ENCODE measurements around the gene DPYSL5. TPM values are rescaled to one million over a fixed set of nuclear protein-coding genes. Genes with fewer than 3 reads are reported as not detected.

DPYSL5 gene
- polyA plus RNA-seq, 3 donors, result not detected

GRCh38 chr2:26892922-26893524 is 45.1 kb downstream of the DPYSL5 start:
- peaks cover 2% of the 10 kb centered on the region for H3K4me1 Mint-ChIP-seq
- WGBS (ENCODE audit: insufficient coverage), result 90% methylated on average over 2 of the region's 3 CpGs
- H3K36me3 ChIP-seq (replicated peaks in 1 of 2; ENCODE audit: control insufficient read depth in 1 of 2, insufficient read depth in 2 of 2, low read length in 2 of 2), result no peaks in the 10 kb centered on the region
- no peak overlapping the region for H2AFZ ChIP-seq (ENCODE audit: insufficient read depth, low read depth, low read length, poor library complexity, severe bottlenecking)
- intact Hi-C loops (cut with micrococcal nuclease), result no loop called here
- no peak overlapping the region for H3K9ac ChIP-seq (ENCODE audit: insufficient read depth, low read length, poor library complexity, severe bottlenecking)
- no peaks in the 10 kb centered on the region for H3K79me2 ChIP-seq (ENCODE audit: insufficient read depth, low read length)
- no peaks in the 10 kb centered on the region for H4K20me1 ChIP-seq (ENCODE audit: insufficient read depth, low read length)
- H3K4me1 ChIP-seq (ENCODE audit: control insufficient read depth in 1 of 2, insufficient read depth in 2 of 2, low read length in 2 of 2), result peaks cover 0 to under 1% of the 10 kb centered on the region in 2 donors
- H3K27ac ChIP-seq (ENCODE audit: low read depth in 1 of 2, low read length in 2 of 2), result no peak overlapping the region
- H3K4me2 ChIP-seq (replicated peaks; ENCODE audit: extremely low read depth, low read length, poor library complexity, severe bottlenecking), result no peak overlapping the region
- no peak overlapping the region for H3K27ac Mint-ChIP-seq
- peaks cover 0 to 6% (median 4%) of the 10 kb centered on the region in 7 donors for H3K9me3 Mint-ChIP-seq
- no peaks in the 10 kb centered on the region for H3K9me3 ChIP-seq (replicated peaks in 1 of 2; ENCODE audit: control insufficient read depth in 1 of 2, insufficient read depth in 1 of 2, low read length in 2 of 2)
- peaks cover 0 to 2% (median 1%) of the 10 kb centered on the region in 3 donors for H3K27me3 Mint-ChIP-seq (ENCODE audit: low read depth in 3 of 3)
- no peaks in the 10 kb centered on the region for H3K36me3 Mint-ChIP-seq
- no peak for DNase-seq
- no peak overlapping the region for H3K4me3 ChIP-seq (replicated peaks in 1 of 3; ENCODE audit: low read depth in 2 of 3, low read length in 3 of 3)
- no peak for TF ChIP-seq CTCF (IDR thresholded peaks at IDR 0.05)
- no peak overlapping the region for H3K4me3 Mint-ChIP-seq
- H3K27me3 ChIP-seq (ENCODE audit: control insufficient read depth in 2 of 2, insufficient read depth in 2 of 2, low read length in 2 of 2), result no peaks in the 10 kb centered on the region

- Histone ChIP-seq H3K4me2 (replicated peaks; ENCODE audit: extremely low read depth, low read length, poor library complexity, severe bottlenecking) (no peak overlapping the region), H3K9me3 (replicated peaks in 1 of 2; ENCODE audit: control insufficient read depth in 1 of 2, insufficient read depth in 1 of 2, low read length in 2 of 2) (no peaks in the 10 kb centered on the region), H2AFZ (ENCODE audit: insufficient read depth, low read depth, low read length, poor library complexity, severe bottlenecking) (no peak overlapping the region), H3K9ac (ENCODE audit: insufficient read depth, low read length, poor library complexity, severe bottlenecking) (no peak overlapping the region), H3K27ac (ENCODE audit: low read depth in 1 of 2, low read length in 2 of 2) (no peak overlapping the region), H3K79me2 (ENCODE audit: insufficient read depth, low read length) (no peaks in the 10 kb centered on the region), H3K4me3 (replicated peaks in 1 of 3; ENCODE audit: low read depth in 2 of 3, low read length in 3 of 3) (no peak overlapping the region), H3K4me1 (ENCODE audit: control insufficient read depth in 1 of 2, insufficient read depth in 2 of 2, low read length in 2 of 2) (no peaks in the 10 kb centered on the region), H3K27me3 (ENCODE audit: control insufficient read depth in 2 of 2, insufficient read depth in 2 of 2, low read length in 2 of 2) (no peaks in the 10 kb centered on the region), H3K36me3 (replicated peaks in 1 of 2; ENCODE audit: control insufficient read depth in 1 of 2, insufficient read depth in 2 of 2, low read length in 2 of 2) (no peaks in the 10 kb centered on the region), H4K20me1 (ENCODE audit: insufficient read depth, low read length) (no peaks in the 10 kb centered on the region)
- peaks cover 0 to 2% (median 1%) of the 10 kb centered on the region in 3 donors for H3K27me3 Mint-ChIP-seq (ENCODE audit: low read depth in 3 of 3)
- H3K36me3 Mint-ChIP-seq, result no peaks in the 10 kb centered on the region
- no peak overlapping the region for H3K27ac Mint-ChIP-seq
- DNase-seq, result no peak
- TF ChIP-seq CTCF (IDR thresholded peaks at IDR 0.05), result no peak
- WGBS (ENCODE audit: insufficient coverage), result 95% methylated on average over 2 of the region's 2 CpGs
- intact Hi-C loops (cut with micrococcal nuclease), result no loop called here
- peaks cover 0 to 6% (median 3%) of the 10 kb centered on the region in 7 donors for H3K9me3 Mint-ChIP-seq
- H3K4me3 Mint-ChIP-seq, result no peak overlapping the region
- H3K4me1 Mint-ChIP-seq, result no peaks in the 10 kb centered on the region
Measured at GRCh38 chr2:26894136-26894535, 46.2 kb downstream of the DPYSL5 start.

Measured in CD14-positive monocyte (primary cell).